Tibial nerve (tissue), 3 donors: ENCODE data around the gene NRAS.

Experiments used
- POLR2A ChIP-seq, 2 donors: fragments of 450-650 bp; IDR thresholded peaks; one replicate each; pipeline ENCODE4 v1.6.1; 2017; ENCODE audit warnings: antibody characterized with exemption in 2 of 2, mild to moderate bottlenecking in 2 of 2, moderate library complexity in 2 of 2
- TF ChIP-seq, protein P1 (sequence below), 5 experiments: fragments of 200-600 bp in 3 of 5; fragments of 450-650 bp in 2 of 5; sonication (generic) in 3 of 5; IDR thresholded peaks; one replicate each; pipeline ENCODE4 v1.5.1; 2016 to 2019; ENCODE audit warnings: antibody characterized with exemption in 5 of 5, mild to moderate bottlenecking in 3 of 5, moderate library complexity in 2 of 5

DNA sequence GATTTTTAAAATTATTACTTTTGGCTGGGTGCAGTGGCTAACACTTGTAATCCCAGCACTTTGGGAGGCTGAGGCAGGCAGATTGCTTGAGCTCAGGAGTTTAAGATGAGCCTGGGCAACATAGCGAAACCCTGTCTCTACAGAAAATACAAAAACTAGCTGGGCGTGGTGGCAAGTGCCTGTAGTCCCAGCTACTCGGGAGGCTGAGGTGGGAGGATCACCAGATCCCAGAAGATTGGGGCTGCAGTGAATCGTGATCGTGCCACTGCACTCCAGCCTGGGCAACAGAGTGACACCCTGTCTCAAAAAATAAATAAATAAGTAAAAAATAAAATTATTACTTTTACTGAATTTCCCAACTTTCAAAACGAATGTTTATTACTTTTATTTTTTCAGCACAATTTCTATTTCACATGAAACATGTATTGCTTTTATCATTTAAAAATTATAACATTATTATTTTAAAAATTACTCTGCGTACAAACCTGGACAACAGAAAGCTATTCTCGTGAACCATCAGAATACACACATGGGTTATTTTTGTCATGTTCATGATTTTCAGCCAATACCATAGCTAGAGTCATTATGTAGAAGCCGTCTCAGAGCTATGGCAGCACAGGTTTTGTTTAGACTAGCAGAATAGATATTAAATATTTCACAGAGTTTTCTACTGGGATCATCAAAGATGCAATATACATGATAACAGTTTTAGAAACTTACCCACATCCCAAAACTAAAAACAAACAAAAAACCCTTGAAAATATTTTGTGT, 21.8 kb downstream of the NRAS start:
- TF ChIP-seq, protein P1, sequence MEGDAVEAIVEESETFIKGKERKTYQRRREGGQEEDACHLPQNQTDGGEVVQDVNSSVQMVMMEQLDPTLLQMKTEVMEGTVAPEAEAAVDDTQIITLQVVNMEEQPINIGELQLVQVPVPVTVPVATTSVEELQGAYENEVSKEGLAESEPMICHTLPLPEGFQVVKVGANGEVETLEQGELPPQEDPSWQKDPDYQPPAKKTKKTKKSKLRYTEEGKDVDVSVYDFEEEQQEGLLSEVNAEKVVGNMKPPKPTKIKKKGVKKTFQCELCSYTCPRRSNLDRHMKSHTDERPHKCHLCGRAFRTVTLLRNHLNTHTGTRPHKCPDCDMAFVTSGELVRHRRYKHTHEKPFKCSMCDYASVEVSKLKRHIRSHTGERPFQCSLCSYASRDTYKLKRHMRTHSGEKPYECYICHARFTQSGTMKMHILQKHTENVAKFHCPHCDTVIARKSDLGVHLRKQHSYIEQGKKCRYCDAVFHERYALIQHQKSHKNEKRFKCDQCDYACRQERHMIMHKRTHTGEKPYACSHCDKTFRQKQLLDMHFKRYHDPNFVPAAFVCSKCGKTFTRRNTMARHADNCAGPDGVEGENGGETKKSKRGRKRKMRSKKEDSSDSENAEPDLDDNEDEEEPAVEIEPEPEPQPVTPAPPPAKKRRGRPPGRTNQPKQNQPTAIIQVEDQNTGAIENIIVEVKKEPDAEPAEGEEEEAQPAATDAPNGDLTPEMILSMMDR (IDR thresholded peaks at IDR 0.05), result no peak
- TF ChIP-seq POLR2A (IDR thresholded peaks at IDR 0.05), result no peak
